GM12891 (cell line): Measurements from ENCODE around the gene DCLK2.

ENCODE experiments used
- PAX5 ChIP-seq: IDR thresholded peaks from 2 replicates; pipeline ENCODE4 v1.6.1; 2011; ENCODE audit warnings: low read length, moderate library complexity, mild to moderate bottlenecking; ENCODE audit not compliant: insufficient read depth, severe bottlenecking
- POLR2A ChIP-seq: IDR thresholded peaks from 2 replicates; pipeline ENCODE4 v1.6.1; 2011; ENCODE audit warnings: low read depth, low read length, control low read depth
- POLR2AphosphoS5 ChIP-seq: IDR thresholded peaks from 2 replicates; pipeline ENCODE4 v1.6.1; 2011; ENCODE audit warnings: low read depth, low read length, control low read depth
- POU2F2 ChIP-seq: IDR thresholded peaks from 2 replicates; pipeline ENCODE4 v1.6.1; 2011; ENCODE audit warnings: low read depth, mild to moderate bottlenecking, control low read depth, low read length, moderate library complexity
- SPI1 ChIP-seq: IDR thresholded peaks from 2 replicates; pipeline ENCODE4 v1.6.1; 2011; ENCODE audit warnings: low read depth, low read length, control low read depth
- TAF1 ChIP-seq: IDR thresholded peaks from 2 replicates; pipeline ENCODE4 v1.6.1; 2011; ENCODE audit warnings: low read depth, low read length, control low read depth

DNA sequence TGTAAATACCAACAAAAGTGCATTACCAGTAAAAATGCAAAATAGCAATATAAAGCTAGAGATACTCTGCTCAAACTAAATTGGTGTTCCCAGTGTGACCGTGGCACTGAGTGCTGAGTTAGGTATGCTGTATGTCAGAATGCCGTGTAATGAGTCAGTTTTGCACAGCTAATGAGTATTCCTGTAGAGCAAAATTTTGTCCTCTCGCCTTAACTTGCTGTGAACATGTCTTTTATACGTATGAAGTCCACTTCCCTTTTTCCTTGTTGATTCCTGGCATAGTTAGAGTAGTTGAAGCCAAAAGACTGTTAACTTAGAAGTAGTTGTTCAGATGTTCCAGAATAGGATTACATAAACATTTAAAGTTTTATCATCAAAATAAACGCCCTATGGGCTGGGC lies 11.5 kb downstream of the DCLK2 start:
- TF ChIP-seq TAF1 (no peak), PAX5 (no peak), SPI1 (no peak), POLR2A (no peak), POLR2AphosphoS5 (no peak), POU2F2 (no peak)
